Measurements from ENCODE around the gene ARID5A. TPM values are rescaled to one million over a fixed set of nuclear protein-coding genes. Genes with fewer than 3 reads are reported as not detected.

ARID5A gene
- total RNA-seq, 2 donors from 2014 or later, result 181 to 252 TPM

DNA sequence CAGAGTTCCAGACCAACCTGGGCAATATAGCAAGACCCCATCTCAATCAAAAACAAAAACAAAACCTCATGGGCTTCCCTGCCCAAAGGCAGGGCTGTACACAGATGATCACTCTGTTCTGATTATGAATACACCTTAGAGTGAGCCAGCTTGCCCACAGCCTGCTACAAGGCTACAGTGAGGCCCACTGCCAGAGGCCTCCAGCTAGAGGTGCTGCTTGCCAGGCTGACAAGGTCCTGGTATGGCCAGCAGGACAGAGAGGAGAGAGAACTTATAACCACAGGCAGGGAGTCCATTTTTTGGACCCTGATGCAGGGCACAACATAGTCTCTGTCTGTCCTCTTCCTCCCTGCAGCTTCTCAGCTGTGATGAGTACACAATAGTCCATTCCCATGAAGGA lies 60.0 kb downstream of the ARID5A start:
- ATAC-seq (replicated peaks), result peak; percentile 23
- Mint-ChIP-seq H3K27me3 (no peaks in the 10 kb centered on the region), H3K27ac (peak overlapping the region; percentile 46), H3K36me3 (ENCODE audit: low read depth) (peaks cover 96% of the 10 kb centered on the region), H3K4me3 (no peak overlapping the region), H3K4me1 (peaks cover 39% of the 10 kb centered on the region), H3K9me3 (no peaks in the 10 kb centered on the region)

DNA sequence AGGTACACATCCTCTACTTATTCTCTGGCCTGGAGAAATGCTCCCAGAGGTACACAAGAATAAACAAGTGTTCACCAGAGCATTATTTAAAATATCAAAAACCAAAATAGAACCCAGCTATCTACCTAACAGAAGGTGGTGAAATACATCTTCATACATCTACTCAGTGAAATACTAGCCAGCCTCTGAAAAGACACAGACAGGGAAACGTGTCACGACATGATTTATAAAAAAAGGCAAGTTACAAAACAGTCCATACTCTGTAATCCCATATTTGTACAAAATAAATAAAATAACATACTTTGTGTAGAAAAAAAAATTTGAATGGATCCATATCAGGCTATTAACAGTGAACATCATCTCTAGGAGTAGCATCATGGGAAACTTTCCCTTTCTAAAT lies 63.4 kb downstream of the ARID5A start:
- Mint-ChIP-seq H3K4me1 (peaks cover 31% of the 10 kb centered on the region), H3K27ac (peak overlapping the region; percentile 33), H3K27me3 (no peaks in the 10 kb centered on the region), H3K4me3 (no peak overlapping the region), H3K36me3 (ENCODE audit: low read depth) (peaks cover 96% of the 10 kb centered on the region), H3K9me3 (no peaks in the 10 kb centered on the region)
- no peak for ATAC-seq (replicated peaks)

DNA sequence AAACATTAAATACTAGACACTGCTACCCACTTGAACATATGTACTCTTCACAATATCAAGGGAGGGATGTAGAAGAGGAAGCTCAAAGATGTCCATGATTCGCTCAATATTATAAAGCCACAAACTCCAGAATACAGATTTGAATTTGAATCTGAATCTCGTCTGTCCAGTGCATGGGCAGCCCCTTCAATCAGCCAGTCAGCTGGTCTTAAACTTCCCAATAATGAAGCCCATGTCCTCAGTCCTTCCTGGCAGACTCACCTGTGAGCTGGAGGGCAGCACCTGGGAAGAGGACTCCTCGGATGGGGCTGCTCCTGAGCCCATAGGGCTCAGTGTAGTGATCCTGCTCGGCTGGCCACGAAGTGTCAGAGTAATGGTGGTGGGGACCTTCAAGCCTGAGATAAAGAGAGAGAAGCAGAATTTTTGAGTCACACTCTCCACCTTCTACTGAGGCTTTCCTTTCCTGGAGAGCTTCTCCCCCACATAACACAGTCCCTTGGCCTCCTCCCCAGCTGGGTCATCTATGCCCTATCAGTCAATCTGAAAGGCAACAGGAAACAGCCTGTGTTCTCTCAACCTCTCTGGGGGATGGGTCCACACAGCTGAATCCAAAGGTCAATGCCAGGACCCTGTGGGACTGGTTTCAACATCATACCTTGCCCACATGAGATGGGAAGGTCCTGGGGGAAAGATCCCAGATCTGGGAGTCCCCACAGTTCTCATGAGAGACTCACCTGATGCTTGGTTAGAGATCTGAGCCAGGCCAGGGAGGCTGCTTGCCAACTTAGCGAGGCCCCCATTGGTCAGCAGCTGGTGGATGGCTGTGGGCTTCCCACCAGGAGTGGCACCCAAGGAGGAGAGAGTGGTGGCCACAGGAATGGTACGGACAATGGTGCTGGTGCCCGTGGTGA lies 65.1 kb downstream of the ARID5A start:
- H3K4me3 Mint-ChIP-seq, result peak overlapping the region; percentile 57
- ATAC-seq (replicated peaks), result peak; percentile 95
- no peaks in the 10 kb centered on the region for H3K9me3 Mint-ChIP-seq
- H3K36me3 Mint-ChIP-seq (ENCODE audit: low read depth), result peaks cover 100% of the 10 kb centered on the region
- peak overlapping the region; percentile 85 for H3K27ac Mint-ChIP-seq
- no peaks in the 10 kb centered on the region for H3K27me3 Mint-ChIP-seq
- H3K4me1 Mint-ChIP-seq, result peaks cover 21% of the 10 kb centered on the region

Other genes starting within 250 kb of the ARID5A start
- gene SNRNP200, start 231.2 kb upstream of the ARID5A start, total RNA-seq, result 100 to 1,000 TPM; 155 to 198 TPM
- 10 to 100 TPM; 26.1 to 55.9 TPM for gene ITPRIPL1, start 211.4 kb upstream of the ARID5A start, total RNA-seq
- 10 to 100 TPM; 63.1 to 89.5 TPM for gene NCAPH, start 201.0 kb upstream of the ARID5A start, total RNA-seq
- 1 to 10 TPM in 1 of 2 donors, under 1 TPM in 1; 0.91 to 3.4 TPM for gene NEURL3, start 31.4 kb upstream of the ARID5A start, total RNA-seq
- 10 to 100 TPM; 59.5 to 59.7 TPM for gene KANSL3, start 101.6 kb downstream of the ARID5A start, total RNA-seq
- not detected for gene FER1L5, start 106.0 kb downstream of the ARID5A start, total RNA-seq
- gene LMAN2L, start 203.3 kb downstream of the ARID5A start, total RNA-seq, result 1 to 10 TPM; 8.2 to 8.5 TPM
- 1 to 10 TPM; 7.5 to 8.7 TPM for gene CNNM4, start 224.2 kb downstream of the ARID5A start, total RNA-seq

All from activated T-helper 17 cell treated with anti-CD3 and anti-CD28 coated beads, Interleukin-2, amount 50 U/mL, for 72 hours (primary cell).